Measurements from ENCODE around the gene RNU6-7.

GRCh38 chr14:32209471-32209870 is 7.6 kb downstream of the RNU6-7 start:
- TF ChIP-seq EZH2 (IDR thresholded peaks at IDR 0.05; ENCODE audit: borderline replicate concordance, low read depth, low read length, severe bottlenecking) = no peak
- TF ChIP-seq CTCF (IDR thresholded peaks at IDR 0.05; ENCODE audit: borderline replicate concordance, extremely low read depth, low read length, poor library complexity, severe bottlenecking) = no peak
